ENCODE measurements around the gene EPHA10. TPM values are rescaled to one million over a fixed set of nuclear protein-coding genes. Genes with fewer than 3 reads are reported as not detected.

The EPHA10 gene
- total and polyA plus RNA-seq, 2 experiments from 2014 or later = not detected

- in situ Hi-C loops (cut with MboI) = no loop called here
- Histone ChIP-seq H3K79me2 (ENCODE audit: insufficient read depth) (peaks cover 25% of the 10 kb centered on the region), H3K4me3 (no peak overlapping the region), H3K9ac (no peak overlapping the region), H3K36me3 (ENCODE audit: low read depth) (peaks cover 50% of the 10 kb centered on the region), H4K20me1 (ENCODE audit: insufficient read depth) (no peaks in the 10 kb centered on the region), H3F3A (ENCODE audit: insufficient read depth) (peaks cover 23% of the 10 kb centered on the region), H3K9me3 (ENCODE audit: low read depth) (no peaks in the 10 kb centered on the region), H3K27me3 (replicated peaks; ENCODE audit: insufficient read depth) (no peaks in the 10 kb centered on the region), H3K27ac (no peak overlapping the region), H3K4me1 (ENCODE audit: insufficient read depth) (peaks cover 7% of the 10 kb centered on the region; the same call in 1 of the 2 replicates), H3K4me2 (ENCODE audit: unreplicated experiment) (no peak overlapping the region), H3K9me2 (ENCODE audit: insufficient read depth) (no peaks in the 10 kb centered on the region), H2AFZ (no peak overlapping the region)
- no peak for TF ChIP-seq EZH2phosphoT487 (IDR thresholded peaks at IDR 0.05; ENCODE audit: insufficient read depth, low read depth)
- TF ChIP-seq EZH2 (IDR thresholded peaks at IDR 0.05; ENCODE audit: insufficient read depth, poor library complexity, severe bottlenecking) = no peak
- whole genome bisulfite sequencing, 2 experiments (ENCODE audit: low coverage in 1 of 2, low lambda C conversion rate in 2 of 2, missing lambda C conversion rate in 2 of 2) = 96 to 100% methylated on average over 1 of the region's 1 CpG
- no peak for DNase-seq
These were observed 37.5 kb upstream of the EPHA10 start for GRCh38 chr1:37802439-37802838.

DNA sequence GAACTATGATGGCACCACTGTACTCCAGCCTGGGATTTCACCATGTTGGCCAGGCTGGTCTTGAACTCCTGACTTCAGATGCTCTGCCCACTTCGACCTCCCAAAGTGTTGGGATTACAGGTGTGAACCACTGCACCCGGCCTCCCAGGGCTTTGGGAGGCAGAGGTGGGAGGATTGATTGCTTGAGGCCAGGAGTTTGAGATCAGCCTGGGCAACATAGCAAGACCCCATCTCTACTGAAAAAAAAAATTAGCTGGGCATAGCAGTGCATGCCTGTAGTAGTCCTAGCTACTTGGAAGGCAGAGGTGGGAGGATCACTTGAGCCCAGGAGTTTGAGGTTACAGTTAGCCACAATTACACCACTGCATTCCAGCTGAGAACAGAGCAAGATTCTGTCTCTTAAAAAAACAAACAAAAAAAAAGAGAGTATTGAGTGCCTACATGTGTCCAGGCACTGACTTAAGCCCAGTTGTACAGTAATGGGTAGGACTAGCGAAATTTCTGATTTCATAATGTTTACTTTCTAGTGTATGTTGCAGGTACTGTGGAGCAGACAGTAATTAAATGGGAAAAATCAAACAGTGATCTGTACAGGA is 32.9 kb upstream of the EPHA10 start:
- H3K36me3 ChIP-seq (ENCODE audit: low read depth) = peaks cover 12% of the 10 kb centered on the region
- 87 to 94% methylated on average over 3 of the region's 3 CpGs for WGBS, 2 experiments (ENCODE audit: low coverage in 1 of 2, low lambda C conversion rate in 2 of 2, missing lambda C conversion rate in 2 of 2)
- no peaks in the 10 kb centered on the region for H3K4me1 ChIP-seq (ENCODE audit: insufficient read depth)
- peak; percentile 51 for DNase-seq
- no peak for TF ChIP-seq EZH2 (IDR thresholded peaks at IDR 0.05; ENCODE audit: insufficient read depth, poor library complexity, severe bottlenecking)
- TF ChIP-seq EZH2phosphoT487 (IDR thresholded peaks at IDR 0.05; ENCODE audit: insufficient read depth, low read depth) = no peak
- no peaks in the 10 kb centered on the region for H3K79me2 ChIP-seq (ENCODE audit: insufficient read depth)
- in situ Hi-C loops (cut with MboI) = no loop called here
- H3K9ac ChIP-seq = no peak overlapping the region
- H3K27me3 ChIP-seq (replicated peaks; ENCODE audit: insufficient read depth) = 0 out of 2 replicates have a peak, but pooled peaks cover 5% of the 10 kb centered on the region
- no peak overlapping the region for H3K4me3 ChIP-seq
- no peaks in the 10 kb centered on the region for H3K9me3 ChIP-seq (ENCODE audit: low read depth)
- H3F3A ChIP-seq (ENCODE audit: insufficient read depth) = peaks cover 14% of the 10 kb centered on the region
- no peaks in the 10 kb centered on the region for H4K20me1 ChIP-seq (ENCODE audit: insufficient read depth)
- no peaks in the 10 kb centered on the region for H3K9me2 ChIP-seq (ENCODE audit: insufficient read depth)
- no peak overlapping the region for H3K27ac ChIP-seq
- H3K4me2 ChIP-seq (ENCODE audit: unreplicated experiment) = no peak overlapping the region
- H2AFZ ChIP-seq = no peak overlapping the region

GRCh38 chr1:37795340-37796125 is 30.6 kb upstream of the EPHA10 start:
- H3K79me2 ChIP-seq (ENCODE audit: insufficient read depth) = no peaks in the 10 kb centered on the region
- H3F3A ChIP-seq (ENCODE audit: insufficient read depth) = no peaks in the 10 kb centered on the region
- no peak overlapping the region for H3K4me2 ChIP-seq (ENCODE audit: unreplicated experiment)
- no peak overlapping the region for H3K9ac ChIP-seq
- H3K27me3 ChIP-seq (replicated peaks; ENCODE audit: insufficient read depth) = peaks cover 22% of the 10 kb centered on the region
- peak; percentile 62 for DNase-seq
- TF ChIP-seq EZH2 (IDR thresholded peaks at IDR 0.05; ENCODE audit: insufficient read depth, poor library complexity, severe bottlenecking) (no peak), EZH2phosphoT487 (IDR thresholded peaks at IDR 0.05; ENCODE audit: insufficient read depth, low read depth) (no peak)
- in situ Hi-C loops (cut with MboI) = no loop called here
- no peaks in the 10 kb centered on the region for H3K9me2 ChIP-seq (ENCODE audit: insufficient read depth)
- no peaks in the 10 kb centered on the region for H3K4me1 ChIP-seq (ENCODE audit: insufficient read depth)
- no peaks in the 10 kb centered on the region for H3K36me3 ChIP-seq (ENCODE audit: low read depth)
- no peak overlapping the region for H3K27ac ChIP-seq
- no peaks in the 10 kb centered on the region for H4K20me1 ChIP-seq (ENCODE audit: insufficient read depth)
- no peaks in the 10 kb centered on the region for H3K9me3 ChIP-seq (ENCODE audit: low read depth)
- H2AFZ ChIP-seq = no peak overlapping the region
- H3K4me3 ChIP-seq = no peak overlapping the region
- 30% methylated on average over 22 of the region's 22 CpGs for WGBS, 2 experiments (ENCODE audit: low coverage in 1 of 2, low lambda C conversion rate in 2 of 2, missing lambda C conversion rate in 2 of 2)

DNA sequence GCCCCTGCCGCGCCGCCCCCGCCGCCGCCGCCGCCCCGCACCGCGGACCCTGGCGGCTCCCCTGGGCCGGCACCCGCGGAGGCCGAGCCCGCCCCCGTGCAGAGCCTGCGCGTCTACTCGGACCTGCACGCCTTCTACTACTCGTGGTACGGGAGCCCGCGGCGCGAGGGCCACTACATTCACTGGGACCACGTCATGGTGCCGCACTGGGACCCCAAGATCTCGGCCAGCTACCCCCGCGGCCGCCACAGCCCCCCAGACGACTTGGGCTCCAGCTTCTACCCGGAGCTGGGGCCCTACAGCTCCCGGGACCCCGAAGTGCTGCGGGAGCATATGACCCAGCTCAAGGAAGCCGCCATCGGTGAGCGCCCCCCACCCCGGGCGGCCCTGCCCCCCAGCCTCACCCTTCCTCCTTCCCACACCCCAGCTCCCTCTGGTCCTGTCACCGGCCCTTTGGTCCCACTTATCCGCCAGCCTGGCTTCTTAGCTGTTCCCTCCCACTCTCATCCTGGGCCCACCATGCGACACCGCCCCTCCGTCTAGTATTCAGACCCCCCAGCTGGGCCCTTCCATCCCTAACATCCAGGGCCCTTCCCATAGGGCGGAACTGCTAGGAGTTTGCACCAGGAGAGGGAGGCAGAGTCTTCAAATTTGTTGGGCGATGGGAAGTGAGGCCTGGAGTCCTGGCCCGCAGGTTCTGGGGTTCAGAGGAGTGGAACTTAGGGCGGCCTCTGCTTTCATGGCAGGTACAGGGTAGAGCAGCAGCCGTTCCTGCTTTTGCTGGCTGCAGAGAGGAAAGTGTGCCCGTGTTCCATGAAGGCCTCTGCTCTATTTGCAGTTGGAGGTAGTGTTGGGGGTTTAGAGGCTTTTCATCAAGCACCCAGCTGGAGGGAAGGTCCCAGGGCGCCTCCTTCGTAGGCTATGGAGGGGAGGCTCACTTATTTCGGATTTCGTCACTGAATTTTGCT is 29.7 kb upstream of the EPHA10 start:
- TF ChIP-seq EZH2 (IDR thresholded peaks at IDR 0.05; ENCODE audit: insufficient read depth, poor library complexity, severe bottlenecking) = no peak
- TF ChIP-seq EZH2phosphoT487 (IDR thresholded peaks at IDR 0.05; ENCODE audit: insufficient read depth, low read depth) = no peak
- H3K36me3 ChIP-seq (ENCODE audit: low read depth) = no peaks in the 10 kb centered on the region
- no peaks in the 10 kb centered on the region for H3K4me1 ChIP-seq (ENCODE audit: insufficient read depth)
- H3F3A ChIP-seq (ENCODE audit: insufficient read depth) = no peaks in the 10 kb centered on the region
- no peak overlapping the region for H3K9ac ChIP-seq
- H3K9me3 ChIP-seq (ENCODE audit: low read depth) = no peaks in the 10 kb centered on the region
- 20 to 25% methylated on average over 28 to 33 of the region's 59 CpGs for WGBS, 2 experiments (ENCODE audit: low coverage in 1 of 2, low lambda C conversion rate in 2 of 2, missing lambda C conversion rate in 2 of 2)
- in situ Hi-C loops (cut with MboI) = no loop called here
- H3K27me3 ChIP-seq (replicated peaks; ENCODE audit: insufficient read depth) = peaks cover 29% of the 10 kb centered on the region
- H3K9me2 ChIP-seq (ENCODE audit: insufficient read depth) = no peaks in the 10 kb centered on the region
- H4K20me1 ChIP-seq (ENCODE audit: insufficient read depth) = no peaks in the 10 kb centered on the region
- no peak overlapping the region for H2AFZ ChIP-seq
- H3K4me3 ChIP-seq = no peak overlapping the region
- H3K4me2 ChIP-seq (ENCODE audit: unreplicated experiment) = no peak overlapping the region
- no peaks in the 10 kb centered on the region for H3K79me2 ChIP-seq (ENCODE audit: insufficient read depth)
- DNase-seq = no peak
- H3K27ac ChIP-seq = no peak overlapping the region
